ENCODE measurements around the gene THBS3. TPM values are rescaled to one million over a fixed set of nuclear protein-coding genes. Genes with fewer than 3 reads are reported as not detected.

The THBS3 gene
- total and polyA plus RNA-seq, 9 of the 15 experiments (the other 6 are each of a cell fraction or from before 2014, with no cell fraction given): 0.59 to 8.3 (median 3.2) TPM

GRCh38 chr1:155167166-155168104 is 40.3 kb downstream of the THBS3 start (continued):
- TF ChIP-seq GMEB1 (CRISPR knock-in tag; IDR thresholded peaks at IDR 0.05) (no peak), C11orf30 (IDR thresholded peaks at IDR 0.05; ENCODE audit: low read depth) (no peak), SMAD2 (IDR thresholded peaks at IDR 0.05; ENCODE audit: low read depth, low read length) (no peak), GABPB2 (CRISPR knock-in tag; conservative IDR thresholded peaks at IDR 0.05) (no peak), NKRF (IDR thresholded peaks at IDR 0.05; ENCODE audit: borderline replicate concordance) (no peak), BRD4 (IDR thresholded peaks at IDR 0.05) (no peak), SNIP1 (IDR thresholded peaks at IDR 0.05; ENCODE audit: low read depth) (no peak), ZNF311 (CRISPR knock-in tag; IDR thresholded peaks at IDR 0.05) (no peak), ZNF778 (CRISPR knock-in tag; IDR thresholded peaks at IDR 0.05) (no peak), RBM39 (optimal IDR thresholded peaks at IDR 0.05; ENCODE audit: low read depth, low read length) (no peak), PTTG1 (tag; IDR thresholded peaks at IDR 0.05; ENCODE audit: low read depth) (no peak), EGR1 (conservative IDR thresholded peaks at IDR 0.05) (no peak), TCF7L2 (IDR thresholded peaks at IDR 0.05; ENCODE audit: low read depth, low read length) (no peak), MAFF (IDR thresholded peaks at IDR 0.05; ENCODE audit: low read length) (no peak), ZNF699 (CRISPR knock-in tag; IDR thresholded peaks at IDR 0.05; ENCODE audit: insufficient replicate concordance) (no peak), ESRRA (IDR thresholded peaks at IDR 0.05; ENCODE audit: borderline replicate concordance, low read depth) (peak; percentile 37; the same call in 1 of the 2 replicates), FOXM1 (IDR thresholded peaks at IDR 0.05; ENCODE audit: low read depth) (no peak), FOXM1 (CRISPR knock-in tag; IDR thresholded peaks at IDR 0.05; ENCODE audit: low read depth) (no peak), NFE2 (IDR thresholded peaks at IDR 0.05; ENCODE audit: low read depth) (no peak), FOXK2 (conservative IDR thresholded peaks at IDR 0.05 in 1 of 2, IDR thresholded peaks at IDR 0.05 in 1 of 2; ENCODE audit: low read depth in 2 of 2) (no peak), CLOCK (CRISPR knock-in tag; IDR thresholded peaks at IDR 0.05; ENCODE audit: borderline replicate concordance) (no peak), ZKSCAN1 (IDR thresholded peaks at IDR 0.05; ENCODE audit: low read depth, low read length) (no peak), HDGF (IDR thresholded peaks at IDR 0.05) (no peak), ZFP1 (CRISPR knock-in tag; IDR thresholded peaks at IDR 0.05) (no peak), TRIM28 (IDR thresholded peaks at IDR 0.05) (no peak)
